Ammon's horn (tissue), 1 donor: Measurements from ENCODE around the gene CLRN1.
A peak's percentile ranks its signal among the peaks of the same experiment; 100 is the strongest.

Source experiments
- DNase-seq: peaks from one replicate; pipeline ENCODE4 v3.0.0-alpha.2; 2016; ENCODE audit warnings: low spot score

CLRN1 gene

DNA sequence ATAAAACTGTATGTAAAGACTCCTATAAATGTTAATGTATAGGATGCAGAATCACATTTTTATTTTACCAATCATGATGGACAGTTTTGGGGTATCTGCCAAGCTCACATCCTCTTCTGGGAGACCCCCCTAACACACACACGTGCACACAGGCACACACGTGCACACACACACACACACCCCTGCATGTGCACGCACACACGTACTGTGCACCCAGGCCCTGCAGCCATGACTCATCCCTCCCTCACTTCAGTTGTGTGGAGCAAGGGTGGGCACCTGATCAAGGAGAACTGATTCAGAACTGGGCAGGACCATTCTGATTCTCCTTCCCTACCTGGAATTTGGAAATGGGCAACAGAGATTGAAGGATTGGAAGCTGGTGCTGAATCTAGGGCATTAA, 51.3 kb downstream of the CLRN1 start:
- no peak for DNase-seq

DNA sequence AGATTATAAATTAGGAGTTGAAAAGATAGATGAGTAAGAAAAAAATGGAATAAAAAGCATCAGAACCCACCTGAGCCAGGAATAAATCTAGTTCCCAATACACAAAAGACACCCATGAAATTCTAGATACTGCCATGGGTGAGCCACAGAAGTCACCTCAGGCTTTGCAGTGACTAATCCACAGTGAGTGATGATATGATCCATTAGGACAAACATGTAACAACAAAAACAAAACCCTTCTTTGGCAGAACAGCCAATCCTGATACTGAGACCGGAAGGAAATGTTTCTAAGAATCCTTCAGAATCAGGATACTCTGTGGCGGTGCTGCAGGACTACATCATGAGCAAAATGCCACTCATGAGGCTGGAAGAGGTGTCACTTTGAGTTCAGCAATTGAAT, 52.3 kb downstream of the CLRN1 start:
- no peak for DNase-seq

DNA sequence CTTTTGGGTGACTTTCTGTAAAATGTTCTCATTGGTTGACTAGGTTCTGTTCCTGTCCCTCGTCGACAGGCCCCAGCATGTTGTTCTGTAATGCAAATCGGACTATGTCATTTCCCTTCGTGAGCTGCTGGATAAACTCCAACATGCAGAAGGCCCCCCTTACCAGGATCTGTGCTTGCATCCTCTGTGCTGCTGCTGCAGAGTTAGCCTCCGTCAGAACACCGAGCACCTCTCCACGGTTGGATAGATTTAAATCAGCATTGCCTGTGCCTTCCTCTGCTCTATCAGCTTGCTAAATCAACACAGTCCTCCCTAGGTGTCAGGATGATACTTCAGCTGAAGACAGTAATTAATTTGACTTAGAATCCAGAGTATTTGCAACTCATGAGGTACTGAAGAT, 54.6 kb downstream of the CLRN1 start:
- DNase-seq = no peak

DNA sequence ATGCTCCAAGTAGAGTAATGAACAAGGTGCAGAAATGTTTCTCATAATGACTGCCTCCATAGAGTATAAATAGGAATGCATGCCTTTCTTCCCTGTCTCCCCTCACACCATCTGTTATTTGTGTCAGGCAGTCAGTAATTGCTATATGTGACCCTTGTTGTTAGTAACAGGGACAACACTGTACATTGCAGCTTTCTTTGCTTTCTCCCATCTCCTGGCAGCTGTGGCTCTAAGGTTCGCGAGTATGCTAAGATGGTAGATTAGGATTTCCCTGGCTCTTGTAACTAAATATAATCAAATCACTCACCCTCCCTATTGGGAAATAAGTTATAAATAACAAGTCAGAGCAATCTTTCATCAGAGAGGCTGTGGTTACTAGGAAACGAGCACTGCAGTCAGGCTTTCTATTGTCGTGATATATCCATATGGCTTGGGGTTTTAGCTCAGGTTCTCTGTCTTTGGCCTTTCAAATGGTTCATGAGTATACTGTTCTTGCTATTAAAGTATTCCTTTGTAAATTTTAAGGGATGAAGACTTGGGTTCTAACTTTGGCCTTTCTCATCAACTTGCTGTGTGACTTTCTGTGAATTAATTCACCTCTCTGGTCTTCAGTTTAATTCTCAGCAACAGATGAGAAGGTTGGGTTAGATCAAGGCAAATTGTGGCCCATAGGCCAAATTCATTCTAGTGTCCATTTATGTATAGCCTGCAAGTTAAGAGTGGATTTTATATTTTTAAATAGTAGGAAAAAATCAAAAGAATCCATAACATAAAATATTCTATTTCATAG, 59.2 kb downstream of the CLRN1 start:
- peak; percentile 36 for DNase-seq

DNA sequence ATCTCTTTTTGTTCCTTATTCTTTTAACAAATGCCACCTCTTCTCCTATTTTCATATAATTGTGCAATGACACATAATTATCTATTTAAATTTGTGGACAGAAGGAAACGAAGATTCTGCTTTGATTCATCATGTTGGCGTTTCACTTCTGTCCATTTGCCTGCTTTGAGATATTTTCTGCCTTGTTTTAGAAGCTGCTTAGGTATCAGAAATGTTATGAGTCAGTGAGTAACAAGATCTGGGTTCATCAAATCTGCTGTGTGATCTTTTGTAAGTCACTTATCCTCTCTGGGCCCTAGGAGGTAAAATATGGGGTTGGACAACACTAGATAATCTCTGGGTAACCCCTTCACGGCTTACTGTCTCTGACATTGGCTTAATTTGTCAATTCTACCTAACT, 60.0 kb downstream of the CLRN1 start:
- no peak for DNase-seq

DNA sequence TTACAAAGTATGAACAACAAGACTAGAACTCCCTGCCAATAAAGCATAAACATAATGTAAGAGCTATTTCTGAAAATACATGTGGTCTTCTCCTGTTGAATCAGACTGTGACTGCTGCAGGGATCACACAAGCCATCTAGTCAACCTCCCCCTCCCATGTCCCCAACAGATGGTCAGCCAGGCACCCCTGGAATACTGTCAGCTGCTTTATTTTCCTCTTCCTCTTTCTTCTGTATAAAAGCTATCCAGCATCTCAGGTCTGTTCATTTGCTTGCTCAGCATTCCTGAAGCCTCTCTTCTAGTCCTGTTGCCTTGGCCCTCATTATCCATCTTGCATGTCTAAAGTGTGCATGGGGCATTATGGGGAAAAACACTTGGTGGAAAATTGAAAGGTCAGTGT, 60.8 kb downstream of the CLRN1 start:
- DNase-seq = no peak

DNA sequence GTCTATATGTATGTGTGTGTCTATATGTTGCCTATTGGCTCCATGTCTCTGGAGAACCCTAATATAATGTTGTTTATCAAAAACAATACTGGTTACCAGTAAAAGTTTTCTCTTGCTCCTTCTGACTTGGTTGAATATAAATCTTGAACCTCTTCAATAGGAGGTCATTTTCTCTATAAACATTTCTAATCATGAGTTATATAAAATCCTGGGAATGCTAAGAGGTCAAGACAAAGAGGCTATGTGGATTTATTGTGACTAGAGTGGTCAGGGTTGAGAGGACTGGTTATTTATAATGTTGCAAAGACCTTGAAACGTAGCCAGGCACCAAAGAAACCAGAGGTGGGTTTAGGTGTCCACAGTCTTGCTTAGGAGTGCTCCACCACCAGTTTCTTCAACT, 66.1 kb downstream of the CLRN1 start:
- DNase-seq = no peak

DNA sequence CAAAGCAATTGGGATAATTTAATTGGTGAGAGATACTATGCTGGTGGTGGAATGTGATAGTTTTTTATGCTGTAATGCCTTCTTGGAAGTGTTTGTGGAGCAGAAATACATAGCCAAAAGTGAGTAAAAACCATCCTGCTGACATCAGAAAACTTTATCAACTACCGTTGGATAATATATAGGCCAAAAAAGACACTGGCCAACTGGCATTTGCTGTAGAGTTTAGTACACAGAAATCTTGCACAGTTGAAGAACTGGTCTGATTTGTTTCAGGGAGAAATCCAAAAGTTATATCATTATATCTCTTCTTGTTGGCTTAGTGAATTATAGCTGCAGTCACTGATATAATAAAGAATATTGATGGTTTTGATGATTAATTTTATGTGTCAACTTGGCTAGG, 66.8 kb downstream of the CLRN1 start:
- DNase-seq = no peak

DNA sequence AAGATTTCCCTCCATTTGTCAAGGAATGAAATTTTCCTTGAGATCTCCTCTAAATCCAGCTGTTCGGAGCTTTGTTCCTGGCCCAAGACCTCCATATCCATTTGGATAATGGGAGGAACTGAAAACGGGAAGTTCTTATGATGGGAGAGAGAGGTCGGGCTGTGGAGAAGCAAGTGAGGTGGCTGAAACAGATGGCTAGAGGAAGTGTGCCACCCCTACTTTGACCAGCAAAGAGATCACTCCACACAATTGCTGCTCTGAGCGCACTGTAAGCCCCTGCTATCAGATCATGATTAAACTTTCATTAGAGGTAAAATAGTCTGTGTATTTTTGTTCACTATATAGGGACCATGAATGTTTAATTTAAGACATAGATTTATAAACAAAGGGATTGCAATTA, 67.2 kb downstream of the CLRN1 start, which contains the start of gene MINDY4B:
Gene MINDY4B (minus strand): TSS at position 101 of the 400 bp plus-strand sequence. CDS start 0 bp downstream, at position 101.
- no peak for DNase-seq

DNA sequence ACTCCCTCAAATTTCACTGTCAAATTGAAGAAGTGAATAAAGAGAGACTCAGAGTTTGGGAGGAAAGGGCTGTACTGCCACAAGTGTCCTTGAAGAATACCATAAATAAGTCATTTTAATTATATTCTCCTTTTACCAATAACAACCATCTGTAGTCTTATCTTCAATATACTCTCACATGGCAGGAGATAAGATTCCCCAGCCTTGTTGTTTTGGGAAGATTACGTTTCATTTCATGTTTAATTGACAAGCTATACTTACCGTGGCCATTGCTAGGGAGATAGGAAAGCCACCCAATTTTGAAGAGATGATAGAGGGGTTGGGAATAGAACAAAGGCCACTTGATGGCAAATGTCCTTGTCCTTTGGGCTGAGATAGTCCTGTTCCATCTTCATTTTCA, 69.5 kb downstream of the CLRN1 start:
- no peak for DNase-seq

DNA sequence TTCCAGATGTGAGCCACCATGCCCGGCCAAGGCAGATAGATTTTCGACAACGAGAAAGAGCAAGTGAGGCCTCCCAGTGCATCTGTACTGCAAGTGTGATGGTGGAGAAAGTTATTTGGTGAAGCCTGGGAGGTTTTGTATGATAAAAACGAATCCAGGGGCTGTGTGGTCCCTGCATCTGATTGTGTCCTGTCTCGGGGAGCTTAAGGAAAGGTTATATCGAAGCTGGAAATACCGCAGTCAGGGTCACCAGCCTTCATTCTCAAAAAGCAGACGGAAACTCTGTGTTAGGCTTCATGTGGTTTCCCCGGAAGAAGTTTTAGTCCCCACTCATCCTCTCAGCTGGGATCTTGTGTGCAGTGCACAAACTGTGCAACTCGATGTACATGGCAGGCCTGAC, 70.7 kb downstream of the CLRN1 start:
- DNase-seq = no peak

DNA sequence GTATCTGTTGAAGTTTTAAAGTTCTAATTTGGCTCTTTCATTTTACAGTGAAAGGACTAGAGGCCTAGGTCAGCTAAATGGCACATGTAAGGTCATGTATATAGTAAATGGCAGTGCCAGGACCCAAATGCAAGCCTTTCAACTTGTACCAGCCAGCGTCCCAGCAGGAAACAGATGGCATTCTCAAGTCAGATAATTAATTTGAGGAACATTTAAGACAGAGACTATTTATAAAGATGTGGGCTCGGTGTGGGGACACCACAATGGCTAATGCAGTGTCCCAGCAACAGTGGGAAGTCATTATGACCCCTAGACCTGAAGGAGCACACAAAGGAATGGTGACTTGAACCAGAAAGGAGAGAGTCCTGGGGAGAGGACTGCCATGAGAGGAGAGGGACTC, 73.4 kb downstream of the CLRN1 start:
- DNase-seq = no peak

DNA sequence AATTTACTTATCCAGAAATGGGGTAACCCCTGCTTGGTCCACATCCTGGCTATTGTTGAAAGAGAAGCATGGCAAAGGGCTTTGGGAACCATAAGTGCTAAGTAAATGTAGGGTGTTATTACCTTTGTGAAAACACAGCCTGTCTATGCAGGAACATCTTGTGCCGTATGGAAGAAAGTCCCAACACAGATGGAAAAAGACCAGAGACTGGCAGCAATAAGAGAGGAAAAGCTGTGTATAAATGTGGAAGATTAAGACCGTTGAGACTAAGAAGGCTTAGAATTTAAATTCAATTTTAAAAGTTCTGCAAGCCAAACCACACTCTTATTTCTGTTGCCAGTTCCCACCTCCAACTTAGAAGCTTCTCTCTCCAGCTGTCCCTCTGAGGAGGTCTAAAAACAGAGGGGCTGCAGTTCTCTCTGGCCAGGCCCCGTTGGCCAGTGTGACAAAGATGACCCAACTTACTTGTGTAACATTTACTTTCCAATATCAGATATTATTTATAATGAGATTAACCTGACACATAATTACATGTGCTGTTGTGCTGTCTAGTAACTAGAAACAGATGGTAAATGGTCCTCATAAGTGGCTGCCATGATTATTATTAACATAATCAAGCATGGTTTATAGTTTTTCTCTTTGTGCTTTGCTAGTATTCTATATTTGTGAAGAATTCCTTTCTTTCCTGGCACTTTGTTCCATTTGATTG, 74.3 kb downstream of the CLRN1 start:
- no peak for DNase-seq

DNA sequence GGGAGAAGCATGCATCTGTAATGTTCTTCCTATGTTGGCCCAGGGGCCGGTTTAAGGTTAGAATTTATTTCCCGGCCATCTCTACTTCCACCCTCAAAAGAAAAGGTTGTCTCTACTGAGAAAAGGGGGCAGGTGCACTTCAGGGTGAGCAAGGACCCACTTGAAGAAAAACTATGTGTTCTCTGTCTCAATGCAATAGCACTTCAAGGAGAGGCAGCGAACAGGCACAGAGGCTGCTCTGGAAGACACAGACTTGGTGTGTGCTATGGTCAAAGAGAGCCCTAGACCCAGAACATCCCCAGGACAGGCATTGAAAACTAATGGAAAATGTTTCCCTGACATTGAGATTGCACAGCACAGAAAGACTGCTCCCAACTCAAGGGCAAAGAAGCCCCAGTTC, 74.9 kb downstream of the CLRN1 start:
- no peak for DNase-seq

DNA sequence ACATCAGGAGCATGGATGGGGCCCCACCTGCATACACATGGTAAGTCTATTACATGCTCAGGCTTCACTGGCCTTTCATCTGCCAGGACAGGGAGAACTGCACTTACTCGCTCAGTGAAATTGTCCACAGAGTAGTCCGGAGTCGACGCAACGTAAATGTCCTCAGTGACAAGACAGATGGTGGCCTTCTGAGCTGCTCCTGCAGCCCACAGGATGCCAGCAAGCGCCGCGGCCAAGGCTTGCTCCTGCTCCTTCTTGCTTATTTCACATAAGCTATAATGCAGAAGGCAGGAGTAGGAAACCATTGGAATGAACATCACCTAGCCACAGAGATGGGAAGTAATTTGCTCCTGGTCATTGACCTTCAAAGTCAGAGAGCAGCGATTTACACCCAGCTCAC, 81.7 kb downstream of the CLRN1 start:
- DNase-seq = no peak

DNA sequence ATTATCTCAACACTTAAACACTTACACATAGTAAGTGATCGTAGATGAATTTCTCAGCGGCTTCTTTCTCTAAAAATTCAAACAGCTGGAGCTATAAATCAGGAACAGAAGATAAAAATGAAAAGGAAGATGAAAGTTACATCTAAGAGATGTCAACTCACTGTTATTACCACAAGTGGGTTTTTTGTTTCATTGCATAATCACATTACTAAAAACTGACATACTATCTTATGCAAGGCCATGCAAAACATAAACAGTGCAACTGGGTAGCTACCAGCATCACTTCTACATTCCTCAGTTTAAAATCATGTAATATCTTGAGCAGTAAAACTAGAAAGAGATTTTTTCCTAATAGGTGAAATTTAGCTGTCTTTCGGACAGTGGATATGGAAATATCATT, 82.2 kb downstream of the CLRN1 start:
- DNase-seq = no peak

DNA sequence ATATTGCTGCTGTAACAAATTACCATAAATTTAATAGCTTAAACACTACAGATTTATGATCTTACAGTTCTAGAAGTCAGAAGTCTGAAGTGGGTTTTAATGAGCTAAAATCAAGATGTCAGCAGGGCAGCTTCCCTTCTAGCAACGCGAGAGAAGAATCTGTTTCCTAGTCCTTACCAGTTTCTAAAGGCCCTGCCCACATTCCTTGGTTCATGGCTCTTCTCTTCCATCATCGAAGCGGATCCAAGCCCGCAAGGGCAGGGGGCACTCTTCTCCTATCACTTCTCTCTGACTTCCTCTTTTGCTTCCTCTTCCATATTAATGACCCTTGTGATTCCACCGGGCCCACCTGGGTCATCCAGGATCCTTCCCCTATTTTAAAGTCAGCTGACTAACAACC, 83.4 kb downstream of the CLRN1 start:
- DNase-seq = no peak

DNA sequence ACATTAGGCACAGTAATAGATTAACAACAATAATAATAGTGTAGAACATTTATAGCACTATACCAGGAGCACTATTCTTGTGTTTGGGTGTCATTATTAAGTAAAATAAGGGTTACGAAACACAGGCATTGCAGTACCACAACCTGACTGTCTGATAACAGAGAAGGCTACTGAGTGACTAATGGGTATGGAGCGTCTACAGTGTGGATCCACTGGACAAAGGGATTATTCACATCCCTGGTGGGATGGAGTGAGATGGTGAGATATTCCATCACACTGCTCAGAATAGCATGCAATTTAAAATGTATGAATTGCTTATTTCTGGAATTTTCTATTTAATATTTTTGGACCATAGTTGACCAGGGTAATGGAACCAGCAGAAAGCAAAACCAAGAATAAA, 85.5 kb downstream of the CLRN1 start:
- DNase-seq = no peak

DNA sequence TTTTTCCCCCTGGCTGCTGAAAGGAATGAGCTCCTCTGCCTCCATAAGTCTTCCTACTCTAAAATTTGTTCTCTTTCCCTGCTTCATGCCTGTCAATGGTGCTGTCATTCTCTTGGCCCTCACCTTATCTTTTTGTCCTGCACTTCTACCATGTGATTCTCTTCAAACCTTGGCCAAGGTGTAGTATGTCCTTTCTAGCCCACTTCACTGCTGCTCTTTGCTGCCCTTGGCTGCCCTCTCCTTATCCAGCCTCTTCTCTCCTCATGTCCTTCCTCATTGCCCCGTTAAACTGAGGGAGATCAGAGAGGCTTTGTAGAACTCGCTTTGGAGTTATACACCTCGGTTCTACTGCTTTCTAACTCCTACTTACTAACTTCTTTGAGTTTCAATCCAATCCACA, 87.0 kb downstream of the CLRN1 start:
- no peak for DNase-seq

DNA sequence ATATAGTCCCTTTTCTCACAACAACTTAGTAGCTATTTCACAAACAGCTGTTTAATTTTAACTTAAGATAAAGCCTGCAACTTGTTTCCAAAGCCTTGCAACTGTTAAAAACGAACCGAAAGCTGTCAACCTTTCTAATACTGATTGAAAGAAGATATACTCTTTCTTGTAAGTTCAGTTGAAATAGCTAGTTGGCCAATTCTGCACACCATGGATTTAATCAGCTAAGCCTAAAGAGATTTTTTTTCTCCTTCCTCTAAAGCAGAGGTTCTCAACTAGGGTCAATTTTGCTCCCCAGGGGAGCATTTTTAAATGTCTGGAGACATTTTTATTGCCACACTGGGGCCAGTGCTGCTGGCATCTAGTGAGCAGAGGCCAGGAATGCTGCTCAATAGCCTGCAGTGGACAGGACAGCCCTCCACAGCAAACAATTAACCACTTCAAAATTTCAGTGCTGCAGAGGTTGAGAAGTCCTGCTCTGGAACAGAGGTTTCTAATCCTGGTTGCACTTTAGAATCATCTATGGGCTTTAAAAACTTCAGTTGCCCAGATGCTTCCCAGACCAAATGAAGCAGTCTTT, 93.4 kb downstream of the CLRN1 start:
- DNase-seq = no peak

DNA sequence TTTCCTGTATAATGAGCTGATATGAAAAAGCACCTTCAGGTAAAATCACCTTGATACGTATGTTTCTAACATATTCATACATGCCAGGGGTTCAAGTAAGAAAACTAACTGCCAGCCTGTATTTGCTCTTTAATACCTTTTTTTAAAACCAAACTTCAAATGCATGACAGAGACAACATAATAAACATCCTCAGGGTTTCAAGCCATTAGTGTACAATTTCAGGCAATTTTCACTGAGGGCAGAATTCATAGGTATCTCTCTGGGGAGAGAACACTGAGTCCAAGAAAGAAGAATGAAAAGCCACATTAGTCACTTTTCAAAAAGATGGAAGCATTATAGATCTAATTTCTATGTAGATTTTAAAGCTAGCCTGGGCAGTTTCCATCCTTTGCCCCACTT, 94.2 kb downstream of the CLRN1 start:
- no peak for DNase-seq

DNA sequence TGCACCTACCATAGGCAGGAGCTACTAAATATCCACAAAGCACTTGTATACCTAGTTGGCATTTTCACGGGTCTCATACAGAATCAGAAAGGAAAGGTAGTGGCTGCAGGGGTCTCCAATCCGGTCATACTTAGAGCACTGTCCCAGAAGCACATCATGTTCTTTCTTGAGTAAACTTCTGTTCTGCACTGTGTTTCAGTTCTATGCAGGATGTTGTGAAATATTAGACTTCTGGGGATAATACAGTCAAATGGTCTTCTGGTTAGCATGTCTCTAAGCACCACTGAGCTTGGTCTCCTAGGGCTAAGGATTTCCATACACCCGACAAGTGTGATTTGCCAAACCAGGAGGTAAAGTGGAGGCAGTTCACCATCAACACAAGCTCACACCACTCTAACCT, 95.2 kb downstream of the CLRN1 start:
- DNase-seq = no peak

DNA sequence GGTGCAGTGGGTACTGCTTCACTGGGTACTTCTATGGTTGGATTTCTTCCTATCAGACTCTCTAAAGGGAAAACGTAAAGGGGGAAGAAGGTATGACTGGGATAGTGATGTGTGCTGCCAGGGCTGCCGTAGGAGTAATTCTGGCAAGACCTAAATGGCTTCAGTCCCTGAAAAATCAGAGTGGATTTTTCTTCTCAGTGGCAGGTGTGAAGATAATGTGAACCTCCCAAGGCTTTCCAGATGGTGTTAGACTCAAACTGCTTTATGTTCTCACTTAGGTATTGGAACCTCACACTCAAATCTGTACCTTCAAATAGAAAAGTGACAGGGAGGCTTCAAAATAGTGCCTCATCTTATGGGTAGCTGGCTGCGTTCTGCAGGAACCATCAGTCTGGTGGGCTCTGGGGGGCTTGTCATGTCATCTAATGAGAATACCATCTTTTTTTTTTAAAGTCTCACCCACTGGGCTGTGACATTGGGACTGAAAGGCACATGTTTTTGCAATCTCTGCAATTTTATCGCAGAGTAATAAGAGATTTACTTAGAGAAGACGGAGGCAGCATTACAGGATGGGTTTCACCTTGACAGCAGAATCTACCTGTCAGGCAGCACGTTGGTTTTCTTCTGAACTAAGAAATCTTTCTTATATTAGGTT, 95.8 kb downstream of the CLRN1 start:
- no peak for DNase-seq
